Sigmoid colon (tissue), 4 donors: Measurements from ENCODE around the gene ZG16B.

Source experiments
- CTCF ChIP-seq, 4 experiments: fragments of 450-650 bp in 3 of 4; fragments of 200-600 bp in 1 of 4; IDR thresholded peaks; one replicate each; pipeline ENCODE4 v1.5.1; 2016 to 2019; ENCODE audit warnings: antibody characterized with exemption in 4 of 4, mild to moderate bottlenecking in 3 of 4, moderate library complexity in 2 of 4
- EP300 ChIP-seq, 4 donors: sonication (generic); formaldehyde crosslinking; IDR thresholded peaks; one replicate each; pipeline ENCODE4 v1.6.1; 2017; ENCODE audit warnings: antibody characterized with exemption in 4 of 4
- POLR2A ChIP-seq, 2 donors: fragments of 450-650 bp; IDR thresholded peaks; one replicate each; pipeline ENCODE4 v1.6.1; 2016; ENCODE audit warnings: antibody characterized with exemption in 2 of 2, mild to moderate bottlenecking in 2 of 2, moderate library complexity in 2 of 2
- POLR2AphosphoS5 ChIP-seq, 4 donors: sonication (generic); formaldehyde crosslinking; IDR thresholded peaks; one replicate each; pipeline ENCODE4 v1.6.1; 2017; ENCODE audit warnings: antibody characterized with exemption in 4 of 4

- TF ChIP-seq POLR2A (IDR thresholded peaks at IDR 0.05): no peak
- TF ChIP-seq CTCF (IDR thresholded peaks at IDR 0.05): no peak
- TF ChIP-seq POLR2AphosphoS5 (IDR thresholded peaks at IDR 0.05): no peak
- TF ChIP-seq EP300 (IDR thresholded peaks at IDR 0.05): no peak
Measured at GRCh38 chr16:2867661-2867986, 37.5 kb downstream of the ZG16B start.
